ENCODE data around the gene FLRT2. TPM values are rescaled to one million over a fixed set of nuclear protein-coding genes. Genes with fewer than 3 reads are reported as not detected.

The FLRT2 gene
- total RNA-seq, 1 experiment from 2014 or later, result 17.0 TPM

GRCh38 chr14:85622986-85623685 is 93.2 kb downstream of the FLRT2 start:
- no peaks in the 10 kb centered on the region for H3K9me3 ChIP-seq (replicated peaks)
- H3K27ac ChIP-seq, result no peak overlapping the region
- peaks cover 4% of the 10 kb centered on the region; the same call in 1 of the 2 replicates for H3K4me1 ChIP-seq (replicated peaks)
- H3K36me3 ChIP-seq, result peaks cover 44% of the 10 kb centered on the region
- H3K27me3 ChIP-seq (replicated peaks), result no peaks in the 10 kb centered on the region
- no peak overlapping the region for H3K4me3 ChIP-seq
- DNase-seq (ENCODE audit: low read depth in 1 of 2, low spot score in 2 of 2), result no peak

- H3K27ac ChIP-seq, result no peak overlapping the region
- no peak overlapping the region for H3K4me3 ChIP-seq
- H3K4me1 ChIP-seq (replicated peaks), result no peaks in the 10 kb centered on the region
- no peaks in the 10 kb centered on the region for H3K27me3 ChIP-seq (replicated peaks)
- DNase-seq (ENCODE audit: low read depth in 1 of 2, low spot score in 2 of 2), result no peak
- H3K36me3 ChIP-seq, result peaks cover 39% of the 10 kb centered on the region
- no peaks in the 10 kb centered on the region for H3K9me3 ChIP-seq (replicated peaks)
Measured at GRCh38 chr14:85625925-85626585, 96.1 kb downstream of the FLRT2 start.

- Histone ChIP-seq H3K4me3 (no peak overlapping the region), H3K36me3 (no peaks in the 10 kb centered on the region), H3K27ac (no peak overlapping the region), H3K9me3 (replicated peaks) (no peaks in the 10 kb centered on the region), H3K27me3 (replicated peaks) (no peaks in the 10 kb centered on the region), H3K4me1 (replicated peaks) (no peaks in the 10 kb centered on the region)
- DNase-seq (ENCODE audit: low read depth in 1 of 2, low spot score in 2 of 2), result no peak
Measured at GRCh38 chr14:85634205-85634604, 104.3 kb downstream of the FLRT2 start.

- H3K4me1 ChIP-seq (replicated peaks), result no peaks in the 10 kb centered on the region
- no peaks in the 10 kb centered on the region for H3K27me3 ChIP-seq (replicated peaks)
- no peak overlapping the region for H3K27ac ChIP-seq
- DNase-seq (ENCODE audit: low read depth in 1 of 2, low spot score in 2 of 2), result no peak
- H3K4me3 ChIP-seq, result no peak overlapping the region
- no peaks in the 10 kb centered on the region for H3K9me3 ChIP-seq (replicated peaks)
- H3K36me3 ChIP-seq, result no peaks in the 10 kb centered on the region
Measured at GRCh38 chr14:85644211-85644610, 114.3 kb downstream of the FLRT2 start.

GRCh38 chr14:85653029-85653428 is 123.1 kb downstream of the FLRT2 start:
- H3K9me3 ChIP-seq (replicated peaks), result no peaks in the 10 kb centered on the region
- H3K27me3 ChIP-seq (replicated peaks), result no peaks in the 10 kb centered on the region
- no peaks in the 10 kb centered on the region for H3K4me1 ChIP-seq (replicated peaks)
- DNase-seq (ENCODE audit: low read depth in 1 of 2, low spot score in 2 of 2), result no peak
- no peak overlapping the region for H3K27ac ChIP-seq
- no peak overlapping the region for H3K4me3 ChIP-seq
- no peaks in the 10 kb centered on the region for H3K36me3 ChIP-seq

GRCh38 chr14:85660243-85660922 is 130.4 kb downstream of the FLRT2 start:
- H3K9me3 ChIP-seq (replicated peaks), result no peaks in the 10 kb centered on the region
- no peak overlapping the region for H3K27ac ChIP-seq
- no peaks in the 10 kb centered on the region for H3K27me3 ChIP-seq (replicated peaks)
- DNase-seq (ENCODE audit: low read depth in 1 of 2, low spot score in 2 of 2), result no peak
- no peak overlapping the region for H3K4me3 ChIP-seq
- no peaks in the 10 kb centered on the region for H3K36me3 ChIP-seq
- H3K4me1 ChIP-seq (replicated peaks), result no peaks in the 10 kb centered on the region

GRCh38 chr14:85662096-85662495 is 132.2 kb downstream of the FLRT2 start:
- Histone ChIP-seq H3K4me1 (replicated peaks) (no peaks in the 10 kb centered on the region), H3K27ac (no peak overlapping the region), H3K36me3 (no peaks in the 10 kb centered on the region), H3K9me3 (replicated peaks) (no peaks in the 10 kb centered on the region), H3K27me3 (replicated peaks) (no peaks in the 10 kb centered on the region), H3K4me3 (no peak overlapping the region)
- DNase-seq (ENCODE audit: low read depth in 1 of 2, low spot score in 2 of 2), result no peak

- Histone ChIP-seq H3K27me3 (replicated peaks) (no peaks in the 10 kb centered on the region), H3K9me3 (replicated peaks) (no peaks in the 10 kb centered on the region), H3K36me3 (no peaks in the 10 kb centered on the region), H3K4me1 (replicated peaks) (no peaks in the 10 kb centered on the region), H3K4me3 (no peak overlapping the region), H3K27ac (no peak overlapping the region)
- DNase-seq (ENCODE audit: low read depth in 1 of 2, low spot score in 2 of 2), result no peak
Measured at GRCh38 chr14:85663256-85663655, 133.3 kb downstream of the FLRT2 start.

- no peak overlapping the region for H3K27ac ChIP-seq
Measured at GRCh38 chr14:85663667-85664066, 133.7 kb downstream of the FLRT2 start.

GRCh38 chr14:85675957-85676356 is 146.0 kb downstream of the FLRT2 start:
- no peaks in the 10 kb centered on the region for H3K4me1 ChIP-seq (replicated peaks)
- no peaks in the 10 kb centered on the region for H3K9me3 ChIP-seq (replicated peaks)
- H3K27me3 ChIP-seq (replicated peaks), result no peaks in the 10 kb centered on the region
- DNase-seq (ENCODE audit: low read depth in 1 of 2, low spot score in 2 of 2), result no peak
- H3K27ac ChIP-seq, result no peak overlapping the region
- no peak overlapping the region for H3K4me3 ChIP-seq
- H3K36me3 ChIP-seq, result no peaks in the 10 kb centered on the region

More at GRCh38 chr14:85663667-85664066, 133.7 kb downstream of the FLRT2 start:
- Histone ChIP-seq H3K9me3 (replicated peaks) (no peaks in the 10 kb centered on the region), H3K36me3 (no peaks in the 10 kb centered on the region), H3K4me3 (no peak overlapping the region), H3K27me3 (replicated peaks) (no peaks in the 10 kb centered on the region), H3K4me1 (replicated peaks) (no peaks in the 10 kb centered on the region)
- DNase-seq (ENCODE audit: low read depth in 1 of 2, low spot score in 2 of 2), result no peak

- Histone ChIP-seq H3K36me3 (no peaks in the 10 kb centered on the region), H3K4me1 (replicated peaks) (no peaks in the 10 kb centered on the region), H3K4me3 (no peak overlapping the region), H3K27me3 (replicated peaks) (no peaks in the 10 kb centered on the region), H3K9me3 (replicated peaks) (no peaks in the 10 kb centered on the region), H3K27ac (no peak overlapping the region)
- no peak for DNase-seq (ENCODE audit: low read depth in 1 of 2, low spot score in 2 of 2)
Measured at GRCh38 chr14:85686908-85687307, 157.0 kb downstream of the FLRT2 start.

- no peak overlapping the region for H3K27ac ChIP-seq
- no peaks in the 10 kb centered on the region for H3K4me1 ChIP-seq (replicated peaks)
- H3K9me3 ChIP-seq (replicated peaks), result no peaks in the 10 kb centered on the region
- H3K27me3 ChIP-seq (replicated peaks), result no peaks in the 10 kb centered on the region
- no peaks in the 10 kb centered on the region for H3K36me3 ChIP-seq
- H3K4me3 ChIP-seq, result no peak overlapping the region
- no peak for DNase-seq (ENCODE audit: low read depth in 1 of 2, low spot score in 2 of 2)
Measured at GRCh38 chr14:85687456-85687855, 157.5 kb downstream of the FLRT2 start.

GRCh38 chr14:85688006-85688405 is 158.1 kb downstream of the FLRT2 start:
- no peak for DNase-seq (ENCODE audit: low read depth in 1 of 2, low spot score in 2 of 2)

GRCh38 chr14:85695300-85695699 is 165.4 kb downstream of the FLRT2 start:
- Histone ChIP-seq H3K4me3 (no peak overlapping the region), H3K27ac (no peak overlapping the region), H3K27me3 (replicated peaks) (no peaks in the 10 kb centered on the region), H3K36me3 (no peaks in the 10 kb centered on the region), H3K9me3 (replicated peaks) (no peaks in the 10 kb centered on the region), H3K4me1 (replicated peaks) (no peaks in the 10 kb centered on the region)
- no peak for DNase-seq (ENCODE audit: low read depth in 1 of 2, low spot score in 2 of 2)

More at GRCh38 chr14:85688006-85688405, 158.1 kb downstream of the FLRT2 start:
- no peaks in the 10 kb centered on the region for H3K9me3 ChIP-seq (replicated peaks)
- H3K4me3 ChIP-seq, result no peak overlapping the region
- H3K27me3 ChIP-seq (replicated peaks), result no peaks in the 10 kb centered on the region
- no peak overlapping the region for H3K27ac ChIP-seq
- no peaks in the 10 kb centered on the region for H3K4me1 ChIP-seq (replicated peaks)
- no peaks in the 10 kb centered on the region for H3K36me3 ChIP-seq

Data from SJSA1 (cell line).